ENCODE measurements around the gene INO80D.
"Not testable (repeated sequence)": the region's sequence is repeated elsewhere in the genome, so short reads cannot be mapped to it uniquely, and the experiment has no call there.

INO80D gene

GRCh38 chr2:205976934-205977659, 108.9 kb downstream of the INO80D start:
- not testable (repeated sequence) for DNase-seq (ENCODE audit: extremely low read depth, low read depth); H3K4me3 ChIP-seq (replicated peaks; ENCODE audit: low read depth, low read length)

- no peak overlapping the region for H3K4me3 ChIP-seq (replicated peaks; ENCODE audit: low read depth, low read length)
- no peak for DNase-seq (ENCODE audit: extremely low read depth, low read depth)
- TF ChIP-seq, protein P1, sequence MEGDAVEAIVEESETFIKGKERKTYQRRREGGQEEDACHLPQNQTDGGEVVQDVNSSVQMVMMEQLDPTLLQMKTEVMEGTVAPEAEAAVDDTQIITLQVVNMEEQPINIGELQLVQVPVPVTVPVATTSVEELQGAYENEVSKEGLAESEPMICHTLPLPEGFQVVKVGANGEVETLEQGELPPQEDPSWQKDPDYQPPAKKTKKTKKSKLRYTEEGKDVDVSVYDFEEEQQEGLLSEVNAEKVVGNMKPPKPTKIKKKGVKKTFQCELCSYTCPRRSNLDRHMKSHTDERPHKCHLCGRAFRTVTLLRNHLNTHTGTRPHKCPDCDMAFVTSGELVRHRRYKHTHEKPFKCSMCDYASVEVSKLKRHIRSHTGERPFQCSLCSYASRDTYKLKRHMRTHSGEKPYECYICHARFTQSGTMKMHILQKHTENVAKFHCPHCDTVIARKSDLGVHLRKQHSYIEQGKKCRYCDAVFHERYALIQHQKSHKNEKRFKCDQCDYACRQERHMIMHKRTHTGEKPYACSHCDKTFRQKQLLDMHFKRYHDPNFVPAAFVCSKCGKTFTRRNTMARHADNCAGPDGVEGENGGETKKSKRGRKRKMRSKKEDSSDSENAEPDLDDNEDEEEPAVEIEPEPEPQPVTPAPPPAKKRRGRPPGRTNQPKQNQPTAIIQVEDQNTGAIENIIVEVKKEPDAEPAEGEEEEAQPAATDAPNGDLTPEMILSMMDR (IDR thresholded peaks at IDR 0.05; ENCODE audit: low read depth, low read length, missing control alignments): no peak
Measured at GRCh38 chr2:205976120-205976814, 109.7 kb downstream of the INO80D start.

DNA sequence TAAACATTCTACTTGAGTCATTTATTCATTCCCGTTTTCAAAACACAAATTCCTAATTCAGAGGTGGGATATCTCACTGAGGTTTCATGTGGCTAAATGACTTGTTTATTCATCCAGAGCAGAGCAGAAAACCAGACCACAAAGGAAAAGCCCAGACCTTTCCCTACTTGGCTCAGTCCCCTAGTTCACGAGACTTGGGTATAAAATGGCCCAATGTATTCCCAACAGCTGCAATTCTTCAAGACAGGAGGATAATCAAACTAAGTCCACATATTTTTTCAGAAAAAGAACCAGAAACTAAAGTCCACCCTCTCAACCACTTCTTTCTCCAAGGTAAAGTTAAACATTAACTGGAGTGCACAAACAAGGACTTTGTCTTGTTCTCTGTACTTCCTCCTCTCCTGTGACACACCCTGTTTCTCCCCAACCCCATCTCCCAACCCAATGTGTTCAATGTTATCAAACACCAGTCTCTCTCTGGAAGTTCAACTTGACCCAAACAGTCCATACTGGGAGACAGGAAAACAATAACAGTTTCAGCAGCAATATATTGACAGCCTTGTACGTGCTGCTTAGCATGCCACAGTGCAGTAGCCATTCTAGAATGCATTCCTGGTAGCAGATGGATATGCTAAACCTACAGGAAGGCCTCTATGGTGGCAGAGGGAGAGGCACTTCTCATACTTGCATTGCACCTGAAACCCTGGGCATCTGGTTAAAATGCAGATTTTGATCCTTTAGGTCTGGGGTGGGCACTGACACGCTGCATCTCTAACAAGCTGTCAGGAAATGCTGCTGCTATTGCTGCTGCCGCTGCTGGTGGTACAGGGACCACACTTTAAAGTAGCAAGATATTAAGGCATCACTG, 110.7 kb downstream of the INO80D start:
- no peak overlapping the region for H3K4me3 ChIP-seq (replicated peaks; ENCODE audit: low read depth, low read length)
- TF ChIP-seq, protein P1 (IDR thresholded peaks at IDR 0.05; ENCODE audit: low read depth, low read length, missing control alignments): no peak
- no peak for DNase-seq (ENCODE audit: extremely low read depth, low read depth)

- DNase-seq (ENCODE audit: extremely low read depth, low read depth): no peak
- no peak overlapping the region for H3K4me3 ChIP-seq (replicated peaks; ENCODE audit: low read depth, low read length)
- TF ChIP-seq, protein P1 (IDR thresholded peaks at IDR 0.05; ENCODE audit: low read depth, low read length, missing control alignments): no peak
Measured at GRCh38 chr2:205972113-205972512, 113.9 kb downstream of the INO80D start.

DNA sequence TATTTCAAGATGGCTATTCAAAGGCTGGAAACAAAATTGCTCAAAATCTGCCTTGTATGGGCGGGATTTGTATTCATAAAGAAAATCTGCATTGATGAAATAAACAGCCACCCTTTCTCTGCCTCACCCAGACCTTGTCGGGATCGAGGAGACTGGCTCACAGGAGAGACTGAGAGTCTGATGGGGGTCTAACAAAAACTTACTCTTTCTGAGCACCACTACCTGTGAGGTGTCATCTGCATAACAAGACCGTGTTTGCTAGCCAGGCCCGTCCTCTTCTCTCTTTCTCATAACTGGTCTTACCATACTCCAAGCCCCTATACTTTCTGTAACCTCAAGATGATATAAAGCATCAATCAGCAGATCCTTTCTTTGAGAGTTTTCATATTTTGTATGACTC, 115.6 kb downstream of the INO80D start:
- TF ChIP-seq, protein P1 (IDR thresholded peaks at IDR 0.05; ENCODE audit: low read depth, low read length, missing control alignments): no peak
- no peak for DNase-seq (ENCODE audit: extremely low read depth, low read depth)
- no peak overlapping the region for H3K4me3 ChIP-seq (replicated peaks; ENCODE audit: low read depth, low read length)

DNA sequence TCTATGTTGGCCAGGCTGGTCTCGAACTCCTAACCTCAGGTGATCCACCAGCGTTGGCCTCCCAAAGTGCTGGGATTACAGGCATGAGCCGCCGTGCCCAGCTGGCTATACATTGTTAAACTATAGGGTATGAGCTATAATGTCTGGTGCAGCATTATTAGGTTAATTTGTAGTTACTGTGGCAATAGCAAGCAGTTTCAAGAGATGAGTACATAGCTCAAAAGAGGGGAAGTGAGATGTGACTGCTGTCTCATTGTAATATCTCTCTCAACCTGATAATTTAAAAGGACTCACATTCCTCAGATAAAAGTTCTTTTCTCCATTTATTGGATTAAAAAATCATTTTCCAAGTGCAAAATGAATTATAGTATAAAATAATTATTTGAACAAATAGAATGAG, 116.4 kb downstream of the INO80D start:
- no peak overlapping the region for H3K4me3 ChIP-seq (replicated peaks; ENCODE audit: low read depth, low read length)
- no peak for DNase-seq (ENCODE audit: extremely low read depth, low read depth)
- TF ChIP-seq, protein P1 (IDR thresholded peaks at IDR 0.05; ENCODE audit: low read depth, low read length, missing control alignments): no peak
